Measurements from ENCODE around the gene ZNG1A.
"Not testable (repeated sequence)": the region's sequence is repeated elsewhere in the genome, so short reads cannot be mapped to it uniquely, and the experiment has no call there.

DNA sequence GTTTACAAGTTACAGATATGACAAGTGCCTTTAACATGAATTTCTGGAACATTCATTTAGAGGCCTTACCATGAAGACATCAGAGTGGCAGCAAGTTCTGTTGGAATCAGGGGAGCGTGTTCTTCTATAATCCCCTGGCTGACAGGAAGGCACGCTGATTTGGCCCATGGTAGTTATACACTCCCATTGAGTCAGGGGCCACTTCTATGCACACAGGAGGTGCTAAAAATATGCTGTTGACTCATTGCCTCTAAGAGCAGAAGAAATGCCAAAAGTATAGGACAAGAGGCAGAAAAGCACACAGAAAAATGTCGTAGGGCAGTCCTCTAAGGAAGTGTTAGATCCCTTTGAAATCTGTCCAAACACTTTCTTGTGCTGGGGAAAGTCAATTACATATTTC lies 100.5 kb downstream of the ZNG1A start:
- TF ChIP-seq, protein P1, sequence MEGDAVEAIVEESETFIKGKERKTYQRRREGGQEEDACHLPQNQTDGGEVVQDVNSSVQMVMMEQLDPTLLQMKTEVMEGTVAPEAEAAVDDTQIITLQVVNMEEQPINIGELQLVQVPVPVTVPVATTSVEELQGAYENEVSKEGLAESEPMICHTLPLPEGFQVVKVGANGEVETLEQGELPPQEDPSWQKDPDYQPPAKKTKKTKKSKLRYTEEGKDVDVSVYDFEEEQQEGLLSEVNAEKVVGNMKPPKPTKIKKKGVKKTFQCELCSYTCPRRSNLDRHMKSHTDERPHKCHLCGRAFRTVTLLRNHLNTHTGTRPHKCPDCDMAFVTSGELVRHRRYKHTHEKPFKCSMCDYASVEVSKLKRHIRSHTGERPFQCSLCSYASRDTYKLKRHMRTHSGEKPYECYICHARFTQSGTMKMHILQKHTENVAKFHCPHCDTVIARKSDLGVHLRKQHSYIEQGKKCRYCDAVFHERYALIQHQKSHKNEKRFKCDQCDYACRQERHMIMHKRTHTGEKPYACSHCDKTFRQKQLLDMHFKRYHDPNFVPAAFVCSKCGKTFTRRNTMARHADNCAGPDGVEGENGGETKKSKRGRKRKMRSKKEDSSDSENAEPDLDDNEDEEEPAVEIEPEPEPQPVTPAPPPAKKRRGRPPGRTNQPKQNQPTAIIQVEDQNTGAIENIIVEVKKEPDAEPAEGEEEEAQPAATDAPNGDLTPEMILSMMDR (IDR thresholded peaks at IDR 0.05 in 2 of 3, conservative IDR thresholded peaks at IDR 0.05 in 1 of 3; ENCODE audit: insufficient read depth in 2 of 3, low read depth in 1 of 3, low read length in 3 of 3) = not testable (repeated sequence)
- TF ChIP-seq, protein P2, sequence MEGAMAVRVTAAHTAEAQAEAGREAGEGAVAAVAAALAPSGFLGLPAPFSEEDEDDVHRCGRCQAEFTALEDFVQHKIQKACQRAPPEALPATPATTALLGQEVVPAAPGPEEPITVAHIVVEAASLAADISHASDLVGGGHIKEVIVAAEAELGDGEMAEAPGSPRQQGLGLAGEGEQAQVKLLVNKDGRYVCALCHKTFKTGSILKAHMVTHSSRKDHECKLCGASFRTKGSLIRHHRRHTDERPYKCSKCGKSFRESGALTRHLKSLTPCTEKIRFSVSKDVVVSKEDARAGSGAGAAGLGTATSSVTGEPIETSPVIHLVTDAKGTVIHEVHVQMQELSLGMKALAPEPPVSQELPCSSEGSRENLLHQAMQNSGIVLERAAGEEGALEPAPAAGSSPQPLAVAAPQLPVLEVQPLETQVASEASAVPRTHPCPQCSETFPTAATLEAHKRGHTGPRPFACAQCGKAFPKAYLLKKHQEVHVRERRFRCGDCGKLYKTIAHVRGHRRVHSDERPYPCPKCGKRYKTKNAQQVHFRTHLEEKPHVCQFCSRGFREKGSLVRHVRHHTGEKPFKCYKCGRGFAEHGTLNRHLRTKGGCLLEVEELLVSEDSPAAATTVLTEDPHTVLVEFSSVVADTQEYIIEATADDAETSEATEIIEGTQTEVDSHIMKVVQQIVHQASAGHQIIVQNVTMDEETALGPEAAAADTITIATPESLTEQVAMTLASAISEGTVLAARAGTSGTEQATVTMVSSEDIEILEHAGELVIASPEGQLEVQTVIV (CRISPR knock-in tag; IDR thresholded peaks at IDR 0.05; ENCODE audit: borderline replicate concordance) = not testable (repeated sequence)
- TF ChIP-seq CEBPG (CRISPR knock-in tag; IDR thresholded peaks at IDR 0.05); CEBPG (tag; conservative IDR thresholded peaks at IDR 0.05 in 1 of 2, IDR thresholded peaks at IDR 0.05 in 1 of 2); PTBP1 (IDR thresholded peaks at IDR 0.05; ENCODE audit: low read depth, low read length); ZNF133 (CRISPR knock-in tag; IDR thresholded peaks at IDR 0.05); EZH2 (IDR thresholded peaks at IDR 0.05; ENCODE audit: borderline replicate concordance, low read depth, low read length); BACH1 (tag; IDR thresholded peaks at IDR 0.05); MAFK (IDR thresholded peaks at IDR 0.05; ENCODE audit: low read length): not testable (repeated sequence)
